Retinal pigment epithelial cell (primary cell): ENCODE data around the gene NR6A1.
A peak's percentile ranks its signal among the peaks of the same experiment; 100 is the strongest.

ENCODE experiments used
- DNase-seq: peaks from one replicate; pipeline ENCODE4 v3.0.0-alpha.2; 2010; ENCODE audit warnings: low read depth
- H3K4me3 ChIP-seq: 2 replicates; pipeline ENCODE4 v1.5.1; 2011; ENCODE audit warnings: mild to moderate bottlenecking, low read length, control low read depth, moderate library complexity
- TF ChIP-seq, protein P1 (sequence below): conservative IDR thresholded peaks from 2 replicates; pipeline ENCODE4 v1.5.1; 2011; ENCODE audit warnings: low read depth, low read length, control low read depth, inconsistent platforms

Gene NR6A1

DNA sequence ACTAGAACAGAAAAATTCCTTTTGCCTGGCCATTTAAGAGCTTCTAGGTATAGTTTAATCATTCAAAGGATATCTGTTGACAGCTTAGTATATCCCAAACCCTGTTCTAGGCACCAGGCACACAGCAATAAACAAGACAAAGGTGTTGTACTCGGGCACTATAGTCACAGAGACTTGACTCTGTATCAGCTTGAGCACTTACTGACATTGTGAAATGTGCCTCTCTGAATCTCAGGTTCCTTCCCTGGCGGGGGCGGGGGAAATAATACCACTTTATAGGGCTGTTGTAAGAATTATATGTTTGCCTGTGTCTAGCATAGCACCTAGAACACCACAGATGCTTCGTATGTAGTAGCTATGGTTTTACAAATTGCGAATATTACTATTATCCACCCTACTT is 104.5 kb downstream of the NR6A1 start:
- TF ChIP-seq, protein P1, sequence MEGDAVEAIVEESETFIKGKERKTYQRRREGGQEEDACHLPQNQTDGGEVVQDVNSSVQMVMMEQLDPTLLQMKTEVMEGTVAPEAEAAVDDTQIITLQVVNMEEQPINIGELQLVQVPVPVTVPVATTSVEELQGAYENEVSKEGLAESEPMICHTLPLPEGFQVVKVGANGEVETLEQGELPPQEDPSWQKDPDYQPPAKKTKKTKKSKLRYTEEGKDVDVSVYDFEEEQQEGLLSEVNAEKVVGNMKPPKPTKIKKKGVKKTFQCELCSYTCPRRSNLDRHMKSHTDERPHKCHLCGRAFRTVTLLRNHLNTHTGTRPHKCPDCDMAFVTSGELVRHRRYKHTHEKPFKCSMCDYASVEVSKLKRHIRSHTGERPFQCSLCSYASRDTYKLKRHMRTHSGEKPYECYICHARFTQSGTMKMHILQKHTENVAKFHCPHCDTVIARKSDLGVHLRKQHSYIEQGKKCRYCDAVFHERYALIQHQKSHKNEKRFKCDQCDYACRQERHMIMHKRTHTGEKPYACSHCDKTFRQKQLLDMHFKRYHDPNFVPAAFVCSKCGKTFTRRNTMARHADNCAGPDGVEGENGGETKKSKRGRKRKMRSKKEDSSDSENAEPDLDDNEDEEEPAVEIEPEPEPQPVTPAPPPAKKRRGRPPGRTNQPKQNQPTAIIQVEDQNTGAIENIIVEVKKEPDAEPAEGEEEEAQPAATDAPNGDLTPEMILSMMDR: no peak
- no peak for DNase-seq
- H3K4me3 ChIP-seq: no peak overlapping the region

DNA sequence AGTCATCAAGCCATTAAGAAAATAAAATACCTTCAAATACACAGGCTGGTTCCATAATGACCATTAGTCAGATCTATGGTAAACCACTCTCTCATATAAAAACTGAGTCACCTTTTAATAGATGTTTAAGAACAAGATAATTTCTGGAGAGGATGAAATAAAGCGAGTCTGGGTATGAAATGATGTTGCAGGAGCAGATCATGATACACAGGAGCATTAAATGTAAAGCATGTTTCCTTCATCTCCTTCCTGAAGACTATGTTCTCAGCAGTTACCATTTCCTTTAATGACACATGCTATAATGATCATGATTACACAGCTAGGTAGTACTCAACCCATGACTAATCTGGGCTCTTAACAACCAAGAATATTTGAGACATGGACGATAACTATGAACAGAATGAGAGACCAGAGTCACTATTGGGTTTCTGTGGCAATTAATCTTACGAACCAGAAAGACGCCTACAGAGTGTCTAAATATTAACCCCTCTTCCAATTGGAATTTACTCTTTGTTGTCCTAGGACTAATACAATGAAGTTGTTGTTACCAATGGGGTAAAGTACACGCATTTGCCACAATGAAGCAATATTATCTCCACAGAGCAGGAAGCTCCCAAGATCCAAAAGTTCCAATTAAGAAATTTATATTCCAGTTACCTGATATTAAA is 105.6 kb downstream of the NR6A1 start:
- TF ChIP-seq, protein P1: no peak
- no peak for DNase-seq
- H3K4me3 ChIP-seq: no peak overlapping the region

DNA sequence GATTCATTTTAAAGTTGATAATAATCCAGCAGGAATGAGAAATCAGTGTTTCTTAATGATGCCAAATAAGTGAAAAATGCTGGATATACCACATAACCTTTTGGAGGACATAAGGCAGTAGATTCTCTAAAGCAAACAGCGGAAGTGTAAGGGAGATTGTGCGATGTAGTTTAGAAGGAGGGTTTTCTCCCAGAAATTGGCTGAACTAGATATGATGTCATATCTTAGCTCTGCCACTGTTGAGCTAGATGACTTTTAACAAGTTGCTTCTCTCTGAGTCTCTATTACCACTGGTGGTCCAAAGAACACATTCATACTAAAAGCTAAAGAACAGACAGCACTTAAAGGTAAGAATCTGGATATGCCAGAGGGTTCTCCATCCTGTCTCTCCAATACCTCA is 107.0 kb downstream of the NR6A1 start:
- DNase-seq: no peak
- no peak overlapping the region for H3K4me3 ChIP-seq
- TF ChIP-seq, protein P1: no peak

DNA sequence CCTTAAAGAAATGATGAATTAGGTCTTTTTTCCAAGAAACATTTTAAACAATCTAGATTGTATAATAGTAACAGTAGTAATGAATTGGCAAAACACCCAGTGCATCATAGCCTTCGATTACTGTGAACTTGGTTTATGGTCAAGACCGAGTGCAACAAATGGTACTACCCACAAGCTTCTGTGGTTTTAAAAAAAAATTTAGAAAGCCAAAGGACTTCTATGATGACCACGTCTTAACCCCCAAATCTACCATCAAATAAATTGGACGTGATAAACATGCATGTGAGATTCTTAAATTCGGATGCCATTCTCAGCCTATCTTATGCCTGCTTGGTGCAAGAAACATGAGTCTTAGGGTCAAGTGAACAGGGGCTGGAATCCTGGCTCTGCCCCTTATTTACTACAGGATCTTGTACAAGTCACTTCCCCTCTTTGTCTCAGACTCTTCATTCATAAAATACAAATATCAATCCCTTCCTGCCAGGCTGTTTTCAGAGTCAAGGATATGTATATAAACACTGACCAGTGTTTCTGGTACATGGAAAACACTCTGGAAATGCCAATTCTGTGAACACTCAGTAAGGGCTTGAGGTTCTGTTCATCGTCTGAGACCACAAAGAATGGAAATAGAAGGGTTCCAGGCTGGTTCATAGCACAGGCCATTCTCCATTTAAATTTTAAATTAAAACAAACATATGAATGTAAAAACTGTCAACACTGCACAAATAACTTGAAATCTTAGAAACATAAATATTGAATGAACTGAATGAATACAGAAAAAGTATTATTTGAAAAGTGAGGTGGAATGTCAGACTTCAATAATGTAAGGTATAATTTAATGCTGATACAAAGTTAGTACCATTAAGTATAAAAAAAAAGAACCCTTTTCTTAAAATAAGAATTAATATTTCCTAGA is 107.8 kb downstream of the NR6A1 start:
- DNase-seq: no peak
- no peak overlapping the region for H3K4me3 ChIP-seq
- TF ChIP-seq, protein P1: no peak

DNA sequence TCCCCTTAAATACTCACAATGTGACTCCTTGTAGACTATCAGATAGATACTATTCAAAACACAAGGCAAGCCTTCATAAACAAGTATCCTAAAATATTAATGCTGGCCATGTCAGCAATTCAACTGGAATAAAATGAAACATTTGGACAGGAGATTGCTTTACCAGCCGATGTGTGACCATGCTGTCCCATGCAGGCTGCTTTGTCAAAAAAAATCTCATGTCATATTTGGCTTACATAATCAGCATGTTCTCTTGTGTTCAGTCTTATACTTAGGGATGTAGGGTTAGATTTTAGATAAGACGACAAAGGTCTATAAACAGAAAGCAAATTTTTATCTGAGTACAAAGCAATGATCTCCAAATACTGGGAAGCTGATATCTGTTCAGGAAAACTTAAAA is 108.5 kb downstream of the NR6A1 start:
- no peak overlapping the region for H3K4me3 ChIP-seq
- TF ChIP-seq, protein P1: no peak
- DNase-seq: no peak

DNA sequence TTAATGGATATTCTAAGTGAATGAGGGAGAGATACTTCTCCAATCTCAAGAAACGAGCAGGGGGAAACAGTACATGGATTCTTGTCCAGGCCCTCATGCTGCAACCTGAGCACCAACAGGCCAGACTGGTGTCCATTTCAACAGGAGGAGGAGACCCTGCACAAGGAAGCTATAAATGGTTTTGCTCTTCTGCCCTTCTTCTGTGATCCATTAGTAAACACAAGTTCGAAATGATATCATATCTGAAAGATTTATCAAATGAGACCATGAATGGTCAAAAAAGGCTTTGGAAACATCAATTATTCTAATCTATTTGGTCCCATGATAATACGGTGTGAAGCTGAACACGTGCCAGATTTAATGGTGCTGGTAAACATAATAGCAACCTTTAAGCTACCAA is 109.8 kb downstream of the NR6A1 start:
- H3K4me3 ChIP-seq: peak overlapping the region; percentile 79
- no peak for DNase-seq
- TF ChIP-seq, protein P1: no peak
